GM18519 (cell line): Measurements from ENCODE around the gene ZEB1.
"Not testable (repeated sequence)": the region's sequence is repeated elsewhere in the genome, so short reads cannot be mapped to it uniquely, and the experiment has no call there.

ENCODE experiments used
- ATAC-seq: cut with Tn5 transposase; IDR thresholded peaks from one replicate; pipeline ENCODE4 v1.9.1; 2021; ENCODE audit warnings: mild to moderate bottlenecking, moderate library complexity; ENCODE audit not compliant: unreplicated experiment, low FRiP score

ZEB1 gene

GRCh38 chr10:31479752-31480151 lies 160.7 kb downstream of the ZEB1 start:
- ATAC-seq = no peak

GRCh38 chr10:31483546-31483945 lies 164.5 kb downstream of the ZEB1 start:
- no peak for ATAC-seq

DNA sequence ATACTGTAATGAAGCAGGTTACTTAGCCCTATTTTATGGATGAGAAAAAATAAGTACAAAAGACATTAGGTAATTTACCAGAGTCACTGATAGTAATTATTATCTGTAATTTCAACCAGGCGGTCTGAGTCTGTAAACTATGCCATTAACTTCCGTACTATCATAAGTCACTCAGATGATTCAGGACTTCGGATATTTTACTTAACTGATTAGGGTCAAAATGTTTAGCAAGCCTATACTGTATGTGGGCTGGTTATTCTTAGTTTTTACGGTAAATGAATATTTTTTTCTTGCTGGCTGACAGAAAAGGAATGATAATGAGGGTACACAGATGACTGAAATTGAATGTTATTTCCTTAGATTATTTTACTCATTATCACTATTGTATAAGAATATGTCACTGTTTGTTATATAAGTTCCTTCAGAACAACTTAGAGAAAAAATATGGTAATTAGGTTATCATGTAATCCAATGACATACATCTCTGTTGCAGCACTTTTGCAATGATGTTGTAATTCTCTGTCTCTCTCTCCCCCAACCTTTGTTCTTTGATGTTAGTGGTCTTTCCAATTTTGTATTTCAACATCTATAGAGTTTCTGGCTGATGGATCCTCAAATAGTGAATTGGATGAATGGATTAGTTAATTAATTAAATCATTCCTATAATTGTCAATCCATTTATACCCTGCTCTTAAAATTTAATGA lies 165.6 kb downstream of the ZEB1 start:
- ATAC-seq = no peak

GRCh38 chr10:31490858-31491504 lies 172.0 kb downstream of the ZEB1 start:
- no peak for ATAC-seq

DNA sequence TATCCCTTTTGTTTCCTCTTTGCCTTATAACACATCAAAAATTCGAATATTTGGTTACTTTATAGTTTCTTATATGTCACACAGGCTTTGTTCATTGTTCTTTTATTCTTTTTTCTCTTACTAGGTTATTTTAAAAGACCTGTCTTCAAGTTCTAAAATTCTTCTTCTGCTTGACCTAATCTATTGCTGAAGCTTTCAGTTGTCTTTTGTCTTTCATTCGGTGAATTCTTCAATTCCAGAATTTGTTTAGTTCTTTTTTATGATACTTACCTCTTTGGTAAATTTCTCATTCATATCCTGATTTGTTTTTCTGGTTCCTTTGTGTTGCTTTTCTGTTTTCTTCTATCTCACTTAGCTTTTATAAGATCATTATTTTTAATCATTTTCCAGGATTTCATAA lies 188.4 kb downstream of the ZEB1 start:
- no peak for ATAC-seq

DNA sequence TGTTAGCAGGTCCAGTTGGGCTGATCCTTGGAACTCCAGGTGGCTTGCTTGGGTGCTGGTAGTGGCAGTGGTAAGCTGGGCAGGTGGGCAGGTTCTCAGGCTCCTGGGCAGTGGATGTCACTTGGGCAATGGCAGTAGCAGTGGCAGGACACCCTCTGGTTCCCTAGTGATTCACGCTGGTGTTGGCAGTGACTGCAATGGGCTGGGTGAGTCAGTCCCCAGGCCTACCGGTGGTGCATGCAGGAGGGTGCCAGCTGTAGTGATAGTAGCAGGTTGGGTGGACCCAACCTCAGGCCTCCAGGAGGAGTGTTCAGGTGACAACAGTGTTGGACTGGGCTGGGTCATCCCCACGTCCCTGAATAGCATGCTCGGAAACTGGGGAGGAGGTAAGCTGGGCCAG lies 189.2 kb downstream of the ZEB1 start:
- no peak for ATAC-seq

GRCh38 chr10:31508882-31509281 lies 189.9 kb downstream of the ZEB1 start:
- ATAC-seq = no peak

- no peak for ATAC-seq
Observed at GRCh38 chr10:31509989-31510388, 191.0 kb downstream of the ZEB1 start.

DNA sequence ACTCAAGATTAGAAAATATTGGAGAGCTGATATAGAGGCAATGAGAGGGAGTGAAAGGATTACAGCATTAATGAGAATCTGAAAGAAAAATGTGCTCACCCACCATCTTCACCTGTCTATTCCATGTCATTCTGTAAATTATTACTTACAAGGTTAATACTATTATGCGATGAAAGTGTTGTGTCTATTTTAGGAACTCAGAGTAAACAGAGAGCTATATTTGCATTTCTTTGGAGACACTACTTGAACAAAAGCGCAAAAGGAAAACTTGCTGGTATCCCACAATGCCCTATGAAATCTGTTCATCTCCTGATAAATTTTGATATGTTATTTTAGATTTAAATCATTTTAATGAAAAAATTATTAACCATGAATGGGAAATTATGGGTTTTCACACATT lies 196.1 kb downstream of the ZEB1 start:
- ATAC-seq = no peak

- no peak for ATAC-seq
Observed at GRCh38 chr10:31515819-31516402, 196.9 kb downstream of the ZEB1 start.

DNA sequence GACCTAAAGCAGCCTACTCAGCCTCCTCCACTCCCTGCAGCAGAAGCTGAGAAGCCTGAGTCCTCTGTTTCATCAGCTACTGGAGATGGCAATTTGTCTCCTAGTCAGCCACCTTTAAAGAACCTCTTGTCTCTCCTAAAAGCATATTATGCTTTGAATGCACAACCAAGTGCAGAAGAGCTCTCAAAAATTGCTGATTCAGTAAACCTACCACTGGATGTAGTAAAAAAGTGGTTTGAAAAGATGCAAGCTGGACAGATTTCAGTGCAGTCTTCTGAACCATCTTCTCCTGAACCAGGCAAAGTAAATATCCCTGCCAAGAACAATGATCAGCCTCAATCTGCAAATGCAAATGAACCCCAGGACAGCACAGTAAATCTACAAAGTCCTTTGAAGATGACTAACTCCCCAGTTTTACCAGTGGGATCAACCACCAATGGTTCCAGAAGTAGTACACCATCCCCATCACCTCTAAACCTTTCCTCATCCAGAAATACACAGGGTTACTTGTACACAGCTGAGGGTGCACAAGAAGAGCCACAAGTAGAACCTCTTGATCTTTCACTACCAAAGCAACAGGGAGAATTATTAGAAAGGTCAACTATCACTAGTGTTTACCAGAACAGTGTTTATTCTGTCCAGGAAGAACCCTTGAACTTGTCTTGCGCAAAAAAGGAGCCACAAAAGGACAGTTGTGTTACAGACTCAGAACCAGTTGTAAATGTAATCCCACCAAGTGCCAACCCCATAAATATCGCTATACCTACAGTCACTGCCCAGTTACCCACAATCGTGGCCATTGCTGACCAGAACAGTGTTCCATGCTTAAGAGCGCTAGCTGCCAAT lies 202.2 kb downstream of the ZEB1 start:
- no peak for ATAC-seq

DNA sequence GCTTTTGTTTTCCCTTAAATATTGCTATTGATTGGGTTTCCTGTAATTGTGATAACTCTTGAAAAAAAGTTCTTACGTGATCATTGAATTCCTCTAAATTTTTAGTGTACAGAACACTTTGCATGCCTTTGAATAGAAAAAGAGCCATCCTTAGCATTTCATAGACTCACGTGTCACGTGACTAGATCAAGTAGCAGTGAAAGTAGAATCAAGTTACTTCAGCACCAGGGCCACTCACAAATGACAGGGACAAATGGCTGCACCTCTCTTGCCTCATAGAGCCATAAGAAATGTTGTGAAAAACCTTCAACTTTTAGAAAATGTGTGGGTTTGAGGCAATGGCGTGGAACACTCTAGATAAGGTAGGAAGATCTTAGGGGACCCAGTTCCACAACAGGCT lies 203.8 kb downstream of the ZEB1 start:
- ATAC-seq = no peak

DNA sequence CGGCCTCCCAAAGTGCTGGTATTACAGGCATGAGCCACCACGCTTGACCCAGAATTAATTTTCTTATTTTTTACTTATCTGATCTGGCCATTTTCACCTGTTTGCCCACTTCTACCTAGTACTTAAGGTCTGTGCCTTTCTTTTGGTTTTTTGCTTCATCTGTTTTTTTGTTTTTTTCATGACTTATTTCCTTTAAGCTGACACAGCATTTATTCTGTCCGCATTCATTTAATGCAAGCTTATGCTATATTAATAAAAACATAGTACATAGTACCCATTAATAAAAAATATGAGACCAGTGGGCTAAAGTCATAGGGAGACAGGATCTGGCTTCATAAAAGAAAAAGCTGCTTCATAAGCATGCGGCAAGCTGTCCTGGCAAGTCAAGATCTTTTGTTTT lies 205.4 kb downstream of the ZEB1 start:
- no peak for ATAC-seq

- no peak for ATAC-seq
Observed at GRCh38 chr10:31526178-31526577, 207.2 kb downstream of the ZEB1 start.

DNA sequence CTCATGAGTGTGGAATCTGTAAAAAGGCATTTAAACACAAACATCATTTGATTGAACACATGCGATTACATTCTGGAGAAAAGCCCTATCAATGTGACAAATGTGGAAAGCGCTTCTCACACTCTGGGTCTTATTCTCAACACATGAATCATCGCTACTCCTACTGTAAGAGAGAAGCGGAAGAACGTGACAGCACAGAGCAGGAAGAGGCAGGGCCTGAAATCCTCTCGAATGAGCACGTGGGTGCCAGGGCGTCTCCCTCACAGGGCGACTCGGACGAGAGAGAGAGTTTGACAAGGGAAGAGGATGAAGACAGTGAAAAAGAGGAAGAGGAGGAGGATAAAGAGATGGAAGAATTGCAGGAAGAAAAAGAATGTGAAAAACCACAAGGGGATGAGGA lies 207.7 kb downstream of the ZEB1 start:
- ATAC-seq = no peak

DNA sequence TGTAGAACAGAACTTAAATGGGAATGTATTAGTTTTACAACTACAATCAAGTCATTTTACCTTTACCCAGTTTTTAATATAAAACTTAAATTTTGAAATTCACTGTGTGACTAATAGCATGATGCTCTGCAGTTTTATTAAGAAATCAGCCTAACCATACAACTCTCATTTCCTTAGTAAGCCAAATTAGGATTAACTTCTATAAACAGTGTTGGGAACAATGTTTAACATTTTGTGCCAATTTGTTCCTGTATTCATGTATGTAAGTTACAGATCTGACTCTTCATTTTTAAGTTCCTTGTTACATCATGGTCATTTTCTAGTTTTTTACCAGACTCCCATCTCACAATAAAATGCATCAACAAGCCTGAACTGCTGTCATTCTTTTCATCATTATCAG lies 209.8 kb downstream of the ZEB1 start:
- no peak for ATAC-seq

DNA sequence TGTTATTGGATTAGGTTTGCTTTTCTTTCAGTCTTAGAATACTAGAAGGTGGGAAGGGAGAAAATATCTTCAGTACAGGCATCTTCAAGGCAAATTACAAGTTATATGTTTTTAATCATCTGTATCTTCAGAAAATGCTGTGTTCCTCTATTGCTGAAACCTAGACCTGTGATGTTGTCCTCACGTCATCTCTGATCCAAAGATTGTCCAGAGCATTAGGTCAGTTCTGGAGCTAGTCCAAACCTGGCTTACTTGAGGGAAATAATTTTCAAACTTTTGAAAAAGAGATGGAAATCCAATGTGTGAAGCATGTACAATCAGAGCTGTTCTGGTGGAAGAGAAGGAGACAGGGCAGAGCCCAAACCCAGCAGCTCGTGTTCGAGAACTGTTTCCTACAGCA lies 217.3 kb downstream of the ZEB1 start:
- ATAC-seq = no peak

DNA sequence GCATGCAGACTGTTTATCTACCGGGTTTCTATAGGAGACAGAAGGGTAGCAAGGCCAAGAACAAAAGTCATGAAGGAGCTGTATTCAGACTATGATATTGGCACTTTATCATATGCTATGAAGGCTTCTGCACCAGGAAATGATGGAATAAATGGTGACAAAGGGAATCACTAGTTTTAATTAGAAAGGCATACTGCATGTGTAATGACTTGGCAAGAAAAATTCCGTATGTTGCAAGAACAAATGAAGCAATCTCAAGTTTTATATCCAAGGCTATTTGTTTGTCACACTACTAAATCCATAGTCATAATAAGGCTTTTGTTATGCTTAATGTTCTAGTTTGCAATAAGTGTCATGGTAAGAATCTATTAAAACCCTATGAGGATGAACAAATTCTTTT lies 230.9 kb downstream of the ZEB1 start:
- ATAC-seq = no peak

DNA sequence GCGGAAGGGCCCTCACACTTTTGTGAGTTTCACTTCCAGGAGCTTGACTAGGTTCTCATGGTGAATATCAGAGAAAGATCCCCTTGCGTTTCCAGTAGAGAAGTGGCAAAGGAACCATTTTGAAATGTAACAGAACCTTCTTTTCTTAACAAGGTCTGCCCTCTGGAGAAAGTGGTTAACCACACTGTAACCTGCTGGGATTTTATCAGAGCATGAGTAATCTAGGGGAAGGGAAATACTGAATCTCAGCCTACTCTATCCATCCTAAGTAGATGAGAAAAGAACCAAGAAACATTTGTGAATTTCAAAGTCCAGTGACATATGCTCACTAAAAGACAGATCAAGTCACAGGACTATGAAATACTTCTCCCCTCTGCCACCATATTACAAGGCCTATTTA lies 235.5 kb downstream of the ZEB1 start:
- no peak for ATAC-seq

DNA sequence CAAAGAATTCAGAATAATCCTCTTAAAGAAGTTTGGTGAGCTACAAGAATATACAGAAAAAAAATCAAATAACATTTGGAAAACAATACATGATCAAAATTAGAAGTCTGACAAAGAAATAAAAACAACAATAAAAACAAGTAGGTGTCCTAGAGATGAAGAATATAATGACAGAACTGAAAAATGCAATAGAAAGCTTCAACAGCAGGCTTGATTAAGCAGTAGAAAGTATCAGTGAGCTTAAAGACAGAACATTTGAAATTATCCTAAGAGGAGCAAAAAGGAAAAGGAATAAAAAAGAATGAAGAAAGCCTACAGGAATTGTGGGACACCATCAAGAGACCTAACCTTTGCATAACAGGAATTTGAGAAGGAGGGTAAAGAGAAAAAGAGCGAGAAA lies 238.8 kb downstream of the ZEB1 start:
- ATAC-seq = no peak

- not testable (repeated sequence) for ATAC-seq
Observed at GRCh38 chr10:31568252-31568861, 249.3 kb downstream of the ZEB1 start.
